ENCODE data around the gene COLGALT1.

DNA sequence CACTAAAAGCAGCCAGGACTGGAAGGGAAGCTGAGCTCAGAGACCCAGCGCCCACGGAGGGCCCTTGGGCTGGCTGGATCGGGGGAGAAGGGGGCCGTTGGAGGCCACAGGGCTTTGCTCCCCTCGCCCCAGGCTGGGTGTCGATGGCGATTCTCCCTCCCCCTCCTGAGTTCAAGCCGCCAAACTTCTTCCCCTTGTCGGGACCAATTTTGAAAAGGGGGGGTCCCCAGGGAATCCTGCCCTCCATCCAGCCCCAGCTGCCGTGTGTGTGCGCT is 61.2 kb downstream of the COLGALT1 start:
- TF ChIP-seq POLR2A (IDR thresholded peaks at IDR 0.05; ENCODE audit: low read length) (no peak), GATA1 (IDR thresholded peaks at IDR 0.05; ENCODE audit: low read depth, low read length) (no peak)
